Epithelial cell of esophagus (primary cell): ENCODE data around the gene RCN2.
"Not testable (repeated sequence)": the region's sequence is repeated elsewhere in the genome, so short reads cannot be mapped to it uniquely, and the experiment has no call there.

Experiments
- DNase-seq: peaks from one replicate; pipeline ENCODE4 v3.0.0; 2010; ENCODE audit warnings: low read depth
- H3K4me3 ChIP-seq: 2 replicates; pipeline ENCODE4 v1.5.1; 2011; ENCODE audit warnings: mild to moderate bottlenecking, low read length, control low read depth
- TF ChIP-seq, protein P1 (sequence below): IDR thresholded peaks from 2 replicates; pipeline ENCODE4 v1.5.1; 2011; ENCODE audit warnings: low read depth, mild to moderate bottlenecking, low read length, control low read depth, inconsistent platforms; ENCODE audit not compliant: insufficient read depth; ENCODE audit errors: missing control alignments

Gene RCN2

DNA sequence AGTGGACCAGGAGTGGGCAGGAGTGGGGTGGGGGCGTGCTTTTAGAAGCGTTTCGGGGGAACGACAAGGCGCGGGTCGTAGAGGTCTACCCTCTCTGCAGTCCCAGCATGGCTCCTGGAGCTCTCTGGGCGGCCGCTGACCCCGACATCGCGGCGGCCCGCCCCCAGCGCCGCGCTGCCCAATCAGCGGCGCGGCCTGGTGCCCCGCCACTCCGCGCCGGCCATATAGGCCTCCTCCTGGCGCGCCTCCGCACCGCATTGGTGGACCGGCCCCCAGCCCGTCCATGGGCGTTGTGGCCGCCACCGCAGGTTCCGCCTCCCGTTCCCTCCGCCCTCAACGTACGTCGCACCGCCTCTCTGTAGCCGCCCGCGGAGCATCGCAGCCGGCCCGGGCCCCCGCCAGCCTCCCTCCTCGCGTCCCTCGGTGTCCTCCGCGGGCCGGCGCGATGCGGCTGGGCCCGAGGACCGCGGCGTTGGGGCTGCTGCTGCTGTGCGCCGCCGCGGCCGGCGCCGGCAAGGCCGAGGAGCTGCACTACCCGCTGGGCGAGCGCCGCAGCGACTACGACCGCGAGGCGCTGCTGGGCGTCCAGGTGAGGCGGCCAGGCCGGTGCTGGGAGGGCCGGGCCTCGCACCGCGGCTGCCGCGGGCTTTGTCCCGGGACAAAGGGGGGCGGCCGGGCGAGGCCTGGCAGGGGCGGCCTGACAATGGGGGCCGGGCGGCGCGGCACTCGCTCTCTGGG is at the start of gene RCN2:
TSS of gene RCN2 (plus strand) at position 353 of the 738 bp plus-strand sequence. CDS start at position 446, 93 bp downstream.
- TF ChIP-seq, protein P1, sequence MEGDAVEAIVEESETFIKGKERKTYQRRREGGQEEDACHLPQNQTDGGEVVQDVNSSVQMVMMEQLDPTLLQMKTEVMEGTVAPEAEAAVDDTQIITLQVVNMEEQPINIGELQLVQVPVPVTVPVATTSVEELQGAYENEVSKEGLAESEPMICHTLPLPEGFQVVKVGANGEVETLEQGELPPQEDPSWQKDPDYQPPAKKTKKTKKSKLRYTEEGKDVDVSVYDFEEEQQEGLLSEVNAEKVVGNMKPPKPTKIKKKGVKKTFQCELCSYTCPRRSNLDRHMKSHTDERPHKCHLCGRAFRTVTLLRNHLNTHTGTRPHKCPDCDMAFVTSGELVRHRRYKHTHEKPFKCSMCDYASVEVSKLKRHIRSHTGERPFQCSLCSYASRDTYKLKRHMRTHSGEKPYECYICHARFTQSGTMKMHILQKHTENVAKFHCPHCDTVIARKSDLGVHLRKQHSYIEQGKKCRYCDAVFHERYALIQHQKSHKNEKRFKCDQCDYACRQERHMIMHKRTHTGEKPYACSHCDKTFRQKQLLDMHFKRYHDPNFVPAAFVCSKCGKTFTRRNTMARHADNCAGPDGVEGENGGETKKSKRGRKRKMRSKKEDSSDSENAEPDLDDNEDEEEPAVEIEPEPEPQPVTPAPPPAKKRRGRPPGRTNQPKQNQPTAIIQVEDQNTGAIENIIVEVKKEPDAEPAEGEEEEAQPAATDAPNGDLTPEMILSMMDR, result no peak
- H3K4me3 ChIP-seq, result peak within 1 kb of the TSS; percentile 77
- peak; percentile 97 for DNase-seq

DNA sequence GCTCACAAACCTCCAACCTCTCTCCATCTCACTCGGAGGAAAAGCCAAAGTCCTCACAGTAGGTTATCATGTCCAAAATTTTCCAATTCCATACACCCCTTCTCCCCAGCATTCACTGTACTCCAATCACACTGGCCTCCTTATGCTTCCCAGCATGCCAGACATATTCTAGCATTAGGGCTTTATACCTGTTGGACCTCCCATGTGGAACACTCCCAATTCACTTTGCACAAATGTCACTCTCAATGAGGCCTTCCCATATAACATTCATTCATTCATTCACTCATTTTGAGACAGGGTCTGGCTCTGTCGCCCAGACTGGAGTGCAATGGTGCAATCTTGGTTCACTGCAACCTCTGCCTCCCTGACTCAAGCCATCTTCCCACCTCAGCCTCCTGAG is 46.3 kb upstream of the RCN2 start:
- DNase-seq, result no peak
- TF ChIP-seq, protein P1, result no peak
- no peak overlapping the region for H3K4me3 ChIP-seq

DNA sequence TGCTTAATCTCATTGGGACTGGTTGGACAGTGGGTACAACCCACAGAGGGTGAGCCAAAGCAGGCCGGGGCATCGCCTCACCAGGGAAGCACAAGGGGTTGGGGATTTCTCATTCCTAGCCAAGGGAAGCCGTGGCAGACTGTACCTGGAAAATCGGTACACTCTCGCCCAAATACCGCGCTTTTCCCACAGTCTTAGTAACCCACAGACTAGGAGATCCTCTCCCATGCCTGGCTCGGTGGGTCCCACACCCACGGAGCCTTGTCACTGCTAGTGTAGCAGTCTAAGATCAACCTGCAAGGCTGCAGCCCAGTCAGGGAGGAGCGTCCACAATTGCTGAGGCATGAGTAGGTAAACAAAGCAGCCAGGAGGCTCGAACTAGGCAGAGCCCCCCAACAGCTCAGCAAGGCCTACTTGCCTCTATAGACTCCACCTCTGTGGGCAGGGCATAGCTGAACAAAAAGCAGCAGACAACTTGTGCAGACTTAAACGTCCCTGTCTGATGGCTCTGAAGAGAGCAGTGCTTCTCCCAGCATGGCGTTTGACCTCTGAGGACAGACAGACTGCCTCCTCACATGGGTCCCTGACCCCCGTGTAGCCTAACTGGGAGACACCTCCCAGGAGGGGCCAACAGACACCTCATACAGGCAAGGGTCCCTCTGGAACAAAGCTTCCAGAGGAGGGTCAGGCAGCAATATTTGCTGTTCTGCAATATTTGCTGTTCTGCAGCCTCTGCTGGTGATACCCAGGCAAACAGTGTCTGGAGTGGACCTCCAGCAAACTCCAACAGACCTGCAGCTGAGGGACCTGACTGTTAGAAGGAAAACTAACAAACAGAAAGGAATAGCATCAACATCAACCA is 44.0 kb upstream of the RCN2 start:
- H3K4me3 ChIP-seq, DNase-seq: not testable (repeated sequence)

- not testable (repeated sequence) for DNase-seq
Measured at GRCh38 chr15:76892836-76893235, 38.7 kb upstream of the RCN2 start.

GRCh38 chr15:76894174-76894573 is 37.4 kb upstream of the RCN2 start:
- DNase-seq, result no peak
- H3K4me3 ChIP-seq, result no peak overlapping the region
- TF ChIP-seq, protein P1, result no peak

More at GRCh38 chr15:76892836-76893235, 38.7 kb upstream of the RCN2 start:
- H3K4me3 ChIP-seq, result not testable (repeated sequence)

DNA sequence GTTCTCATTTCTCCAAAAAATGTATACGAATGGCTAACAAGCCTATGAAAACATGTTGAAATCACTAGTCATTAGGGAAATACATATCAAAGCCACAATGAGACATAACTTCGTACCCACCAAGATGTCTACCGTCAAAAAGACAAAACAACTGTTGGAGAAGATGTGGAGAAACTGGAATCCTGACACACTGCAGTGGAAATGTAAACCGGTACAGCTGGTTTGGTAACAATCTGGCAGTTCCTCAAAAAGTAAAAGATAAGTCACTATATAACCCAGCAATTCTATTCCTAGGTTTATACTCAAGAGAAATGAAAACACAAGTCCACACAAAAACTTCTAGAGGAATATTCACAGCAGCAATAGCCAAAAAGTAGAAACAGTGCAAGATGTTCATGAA is 33.4 kb upstream of the RCN2 start:
- peak; percentile 89 for DNase-seq
- no peak overlapping the region for H3K4me3 ChIP-seq
- TF ChIP-seq, protein P1, result no peak

- not testable (repeated sequence) for H3K4me3 ChIP-seq, DNase-seq
Measured at GRCh38 chr15:76899176-76899930, 32.2 kb upstream of the RCN2 start.

DNA sequence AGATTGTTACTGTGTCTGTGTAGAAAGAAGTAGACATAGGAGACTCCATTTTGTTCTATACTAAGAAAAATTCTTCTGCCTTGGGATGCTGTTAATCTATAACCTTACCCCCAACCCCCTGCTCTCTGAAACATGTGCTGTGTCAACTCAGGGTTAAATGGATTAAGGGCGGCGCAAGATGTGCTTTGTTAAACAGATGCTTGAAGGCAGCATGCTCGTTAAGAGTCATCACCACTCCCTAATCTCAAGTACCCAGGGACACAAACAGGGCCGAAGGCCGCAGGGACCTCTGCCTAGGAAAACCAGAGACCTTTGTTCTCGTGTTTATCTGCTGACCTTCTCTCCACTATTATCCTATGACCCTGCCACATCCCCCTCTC is 31.6 kb upstream of the RCN2 start:
- H3K4me3 ChIP-seq, DNase-seq: not testable (repeated sequence)
